Thyroid gland (tissue), 4 donors: Measurements from ENCODE around the gene HTR5A.

Experiments used
- CTCF ChIP-seq, 6 experiments: fragments of 200-600 bp in 3 of 6; fragments of 450-650 bp in 3 of 6; sonication (generic) in 3 of 6; IDR thresholded peaks; one replicate each; pipeline ENCODE4 v1.5.1; 2016 to 2019; ENCODE audit warnings: antibody characterized with exemption in 6 of 6, mild to moderate bottlenecking in 2 of 6, inconsistent platforms in 1 of 6, moderate library complexity in 1 of 6
- POLR2A ChIP-seq, 2 donors: fragments of 450-650 bp; IDR thresholded peaks; one replicate each; pipeline ENCODE4 v1.6.1; 2017; ENCODE audit warnings: antibody characterized with exemption in 2 of 2, mild to moderate bottlenecking in 2 of 2, moderate library complexity in 1 of 2

- TF ChIP-seq CTCF (IDR thresholded peaks at IDR 0.05) (no peak), POLR2A (IDR thresholded peaks at IDR 0.05) (no peak)
These were observed 14.8 kb downstream of the HTR5A start for GRCh38 chr7:155084969-155085368.
